B cell (primary cell): ENCODE measurements around the gene TPRN. TPM values are rescaled to one million over a fixed set of nuclear protein-coding genes. Genes with fewer than 3 reads are reported as not detected.

Experiments
- ATAC-seq: fragments of 200-7000 bp; cut with Tn5 transposase; one replicate; pipeline ENCODE4 v1.10.0; 2021; ENCODE audit warnings: low read depth, mild to moderate bottlenecking, moderate number of reproducible peaks, moderate library complexity
- CTCF ChIA-PET: fragments of 350-600 bp; sonication (Branson Sonifier 250); formaldehyde crosslinking; loops from one replicate; lab custom pipeline; 2021; ENCODE audit warnings: antibody characterized with exemption, inconsistent platforms; lab: Charles Lee
- POLR2A ChIA-PET: fragments of 350-600 bp; sonication (Branson Sonifier 250); formaldehyde crosslinking; loops from one replicate; lab custom pipeline; 2021; ENCODE audit warnings: antibody characterized with exemption; lab: Charles Lee
- DNase-seq: peaks from one replicate; pipeline ENCODE4 v3.0.0; 2013
- H2AFZ ChIP-seq: 2 replicates; pipeline ENCODE4 v1.6.1; 2012; ENCODE audit warnings: mild to moderate bottlenecking, low read depth, low read length; ENCODE audit not compliant: insufficient read depth, poor library complexity, severe bottlenecking
- H3K27ac ChIP-seq, 2 donors: 1 replicate in 1 of 2; 2 replicates in 1 of 2; pipeline ENCODE4 v1.5.1; 2012 to 2013; ENCODE audit warnings: low read length in 2 of 2, mild to moderate bottlenecking in 2 of 2, moderate library complexity in 1 of 2
- H3K27me3 ChIP-seq, 4 experiments: fragments of 200-600 bp in 1 of 4; sonication (generic) in 1 of 4; replicated peaks in 1 of 4; 1 replicate in 2 of 4; 2 replicates in 2 of 4; pipeline versions ENCODE4 v1.6.1 to v1.7.0; 2013 to 2016; ENCODE audit warnings: low read length in 3 of 4, mild to moderate bottlenecking in 2 of 4, mixed read lengths in 1 of 4, moderate library complexity in 1 of 4; ENCODE audit not compliant: insufficient read depth in 4 of 4, control insufficient read depth in 3 of 4; ENCODE audit errors: control extremely low read depth in 1 of 4
- H3K36me3 ChIP-seq, 2 experiments: replicated peaks in 1 of 2; 1 replicate in 1 of 2; 2 replicates in 1 of 2; pipeline versions ENCODE4 v1.6.1 to v1.7.1; 2013; ENCODE audit warnings: low read length in 1 of 2; ENCODE audit not compliant: insufficient read depth in 2 of 2, control insufficient read depth in 1 of 2; ENCODE audit errors: control extremely low read depth in 1 of 2, extremely low read depth in 1 of 2
- H3K4me1 ChIP-seq, 2 donors: fragments of 200-600 bp in 1 of 2; sonication (generic) in 1 of 2; 1 replicate in 1 of 2; 2 replicates in 1 of 2; pipeline versions ENCODE4 v1.5.1 to v1.6.1; 2013 to 2017; ENCODE audit warnings: low read length in 2 of 2; ENCODE audit not compliant: control insufficient read depth in 2 of 2, insufficient read depth in 2 of 2
- H3K4me2 ChIP-seq: replicated peaks from 2 replicates; pipeline ENCODE3; 2012; ENCODE audit warnings: mild to moderate bottlenecking, low read depth, low read length; ENCODE audit not compliant: poor library complexity, severe bottlenecking
- H3K4me3 ChIP-seq, 5 experiments: fragments of 200-600 bp in 1 of 5; sonication (generic) in 1 of 5; 1 replicate in 3 of 5; 2 replicates in 2 of 5; pipeline versions ENCODE4 v1.5.1 to v1.7.0; 2011 to 2016; ENCODE audit warnings: low read length in 4 of 5, mild to moderate bottlenecking in 4 of 5, low read depth in 2 of 5, control low read depth in 1 of 5, moderate library complexity in 1 of 5; ENCODE audit not compliant: insufficient read depth in 1 of 5; ENCODE audit errors: control extremely low read depth in 1 of 5, extremely low read depth in 1 of 5
- H3K79me2 ChIP-seq: fragments of 200-600 bp; sonication (generic); one replicate; pipeline ENCODE4 v1.6.0; 2016; ENCODE audit warnings: low read length; ENCODE audit not compliant: control insufficient read depth, insufficient read depth
- H3K9ac ChIP-seq: fragments of 200-600 bp; sonication (generic); 2 replicates; pipeline ENCODE4 v1.6.1; 2017; ENCODE audit warnings: mild to moderate bottlenecking, low read length, moderate library complexity
- H3K9me3 ChIP-seq, 3 donors: one replicate each; pipeline versions ENCODE4 v1.6.1 to v1.7.1; 2013; ENCODE audit warnings: low read length in 2 of 3; ENCODE audit not compliant: control insufficient read depth in 2 of 3, insufficient read depth in 1 of 3; ENCODE audit errors: control extremely low read depth in 1 of 3
- H4K20me1 ChIP-seq: 2 replicates; pipeline ENCODE4 v1.6.0; 2012; ENCODE audit warnings: mild to moderate bottlenecking, low read length; ENCODE audit not compliant: insufficient read depth, control insufficient read depth, poor library complexity, severe bottlenecking
- H3K27ac Mint-ChIP-seq: one replicate; pipeline ENCODE4 v1.8.0; 2021; ENCODE audit warnings: mixed read lengths
- H3K27me3 Mint-ChIP-seq: one replicate; pipeline ENCODE4 v1.8.0; 2021; ENCODE audit warnings: mixed read lengths
- H3K4me1 Mint-ChIP-seq: one replicate; pipeline ENCODE4 v1.8.0; 2021; ENCODE audit warnings: mixed read lengths
- H3K4me3 Mint-ChIP-seq: one replicate; pipeline ENCODE4 v1.8.0; 2021; ENCODE audit warnings: mixed read lengths
- H3K9me3 Mint-ChIP-seq: one replicate; pipeline ENCODE4 v1.8.0; 2022; ENCODE audit warnings: mixed read lengths; ENCODE audit not compliant: insufficient read depth
- CTCF ChIP-seq: fragments of 200-600 bp; IDR thresholded peaks from one replicate; pipeline ENCODE4 v1.8.0; 2022; ENCODE audit warnings: antibody characterized with exemption, mild to moderate bottlenecking
- EZH2 ChIP-seq: IDR thresholded peaks from 2 replicates; pipeline ENCODE4 v1.6.1; 2012; ENCODE audit warnings: borderline replicate concordance, low read depth, mild to moderate bottlenecking, moderate library complexity, low read length; ENCODE audit not compliant: insufficient read depth, poor library complexity, severe bottlenecking
- WGBS: methylation state at CpG from one replicate; pipeline ENCODE4 v1.1.5; 2013; ENCODE audit warnings: missing lambda C conversion rate; ENCODE audit not compliant: insufficient coverage; 5-methylcytosine and 5-hydroxymethylcytosine counted together
- intact Hi-C: fragments of 100-400 bp; cut with micrococcal nuclease; formaldehyde crosslinking; loops from one replicate; pipeline ENCODE4 v1.10.0; 2022
- polyA plus RNA-seq: library from polyadenylated mRNA; depleted of rRNA; stranded (reverse); fragments of >200 nt; gene quantifications from 2 replicates; pipeline ENCODE4 v1.2.3, GENCODE V29; 2012
- total RNA-seq, 2 donors: library from RNA; stranded (reverse); fragments of 120-200 nt in 1 of 2; gene quantifications; 1 replicate in 1 of 2; 2 replicates in 1 of 2; pipeline versions ENCODE4 v1.2.3 to v1.2.4, GENCODE V29; 2013 to 2022

TPRN gene
- total and polyA plus RNA-seq, 2 donors (not counting 1 experiment from before 2014, with no cell fraction given): 5.7 to 16.3 TPM

DNA sequence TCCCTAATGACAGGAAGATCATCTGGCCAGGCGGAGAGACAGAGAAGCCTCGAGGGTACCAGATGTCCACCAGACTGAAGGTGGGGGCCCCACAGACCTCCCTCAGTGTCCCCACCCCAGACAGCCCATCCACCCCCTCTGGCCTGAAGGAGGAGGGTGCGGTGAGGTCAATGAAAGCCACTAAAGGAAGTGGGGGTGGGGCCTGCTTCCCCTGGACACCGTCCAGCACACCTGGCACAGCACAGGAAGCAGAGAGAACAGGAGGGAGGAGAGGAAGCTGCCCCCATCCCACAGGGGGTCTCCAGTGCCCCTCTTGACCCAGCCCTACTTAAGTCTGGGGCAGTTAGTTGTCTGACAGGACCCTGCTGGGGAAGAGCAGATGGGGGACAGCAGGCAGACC, 41.9 kb downstream of the TPRN start:
- H3K79me2 ChIP-seq: no peaks in the 10 kb centered on the region
- POLR2A ChIA-PET: interaction anchor here (0.5 kb wide), 1 partner anchor 43 kb away, joined by 6 read pairs; no protein-coding TSS in a partner anchor
- WGBS: 40% methylated on average over 2 of the region's 4 CpGs
- peak overlapping the region; percentile 8 for H3K4me2 ChIP-seq
- ATAC-seq: no peak
- H3K27ac ChIP-seq: no peak overlapping the region
- H3K36me3 ChIP-seq: no peaks in the 10 kb centered on the region
- Mint-ChIP-seq H3K4me1 (peaks cover 29% of the 10 kb centered on the region), H3K4me3 (no peak overlapping the region), H3K27ac (no peak overlapping the region), H3K9me3 (no peaks in the 10 kb centered on the region), H3K27me3 (peaks cover 43% of the 10 kb centered on the region)
- no peaks in the 10 kb centered on the region for H4K20me1 ChIP-seq
- H3K27me3 ChIP-seq: peaks cover 0 to 73% (median 21%) of the 10 kb centered on the region in 4 experiments
- no peak for TF ChIP-seq CTCF
- TF ChIP-seq EZH2: no peak
- peaks cover 22 to 34% of the 10 kb centered on the region in 2 donors for H3K4me1 ChIP-seq
- CTCF ChIA-PET: interaction anchor here (1.0 kb wide), 1 partner anchor 42 kb away, joined by 3 read pairs; the partner anchor contains the start of gene TPRN
- no peak overlapping the region for H3K4me3 ChIP-seq
- H3K9ac ChIP-seq: no peak overlapping the region
- no peak for DNase-seq
- intact Hi-C loops: loop anchor here (5.0 kb wide), 1 partner anchor 36 kb away; no protein-coding TSS in a partner anchor
- H2AFZ ChIP-seq: no peak overlapping the region
- H3K9me3 ChIP-seq: peaks cover 0 to 33% (median 0%) of the 10 kb centered on the region in 3 donors

DNA sequence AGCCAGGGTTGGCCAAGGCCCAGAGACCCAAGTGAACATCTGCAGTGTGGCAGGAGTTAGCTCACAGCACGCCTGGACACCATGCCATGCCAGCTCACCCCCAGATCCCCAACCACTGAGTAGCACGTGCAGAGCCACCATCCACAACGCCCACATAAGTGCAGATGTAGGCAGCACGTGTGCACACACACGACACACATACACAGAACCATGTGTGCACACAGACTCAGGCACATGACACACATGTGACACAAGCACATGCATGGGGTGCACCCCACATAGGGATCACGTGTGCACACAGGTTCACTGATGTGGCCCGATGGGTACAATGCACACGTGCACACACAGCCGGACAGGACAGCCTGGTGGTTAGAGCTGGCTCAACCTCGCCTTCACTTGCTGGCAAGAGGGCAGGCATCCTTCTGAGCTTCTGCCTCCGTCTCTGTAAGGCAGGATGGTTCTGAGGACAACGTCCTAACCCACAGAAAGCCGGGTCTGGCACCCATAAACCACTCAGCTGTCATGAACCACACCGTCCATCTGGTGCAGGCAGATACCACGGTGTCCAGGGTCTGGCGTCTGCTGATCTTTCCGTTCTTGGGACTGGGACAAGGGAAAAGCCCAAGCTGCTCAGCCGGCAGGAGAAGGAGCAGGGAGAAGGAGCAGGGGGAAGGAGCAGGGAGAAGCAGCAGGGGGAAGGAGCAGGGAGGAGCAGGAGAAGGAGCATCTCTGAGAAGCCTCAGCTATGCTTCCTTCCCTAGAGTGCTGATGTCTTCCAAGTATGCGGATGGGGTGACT, 42.7 kb downstream of the TPRN start:
- H3K9me3 ChIP-seq: peaks cover 0 to 33% (median 0%) of the 10 kb centered on the region in 3 donors
- H3K79me2 ChIP-seq: no peaks in the 10 kb centered on the region
- ATAC-seq: no peak
- intact Hi-C loops: loop anchor here (5.0 kb wide), 1 partner anchor 36 kb away; no protein-coding TSS in a partner anchor
- no peak for DNase-seq
- no peaks in the 10 kb centered on the region for H4K20me1 ChIP-seq
- no peak overlapping the region for H2AFZ ChIP-seq
- peaks cover 0 to 65% (median 20%) of the 10 kb centered on the region in 4 experiments for H3K27me3 ChIP-seq
- H3K4me3 ChIP-seq: no peak overlapping the region
- ChIA-PET CTCF (interaction anchor here (1.0 kb wide), 1 partner anchor 43 kb away, joined by 3 read pairs; the partner anchor contains the start of gene TPRN), POLR2A (interaction anchor here (0.6 kb wide), 1 partner anchor 27 kb away, joined by 5 read pairs; no protein-coding TSS in a partner anchor)
- H3K27ac ChIP-seq: no peak overlapping the region
- 77% methylated on average over 19 of the region's 19 CpGs for WGBS
- Mint-ChIP-seq H3K27ac (no peak overlapping the region), H3K9me3 (no peaks in the 10 kb centered on the region), H3K4me3 (peak overlapping the region; percentile 34), H3K27me3 (peaks cover 39% of the 10 kb centered on the region), H3K4me1 (peaks cover 26% of the 10 kb centered on the region)
- TF ChIP-seq CTCF (no peak), EZH2 (no peak)
- no peaks in the 10 kb centered on the region for H3K36me3 ChIP-seq
- no peak overlapping the region for H3K9ac ChIP-seq
- H3K4me2 ChIP-seq: no peak overlapping the region
- H3K4me1 ChIP-seq: peaks cover 22 to 34% of the 10 kb centered on the region in 2 donors
